Choroid plexus epithelial cell (primary cell): ENCODE results near the gene KCNQ1.

Experiments used
- DNase-seq: peaks from one replicate; pipeline ENCODE4 v3.0.0-alpha.2; 2010; ENCODE audit warnings: low read depth
- H3K4me3 ChIP-seq: 2 replicates; pipeline ENCODE4 v1.5.1; 2011; ENCODE audit warnings: low read depth, mild to moderate bottlenecking, control low read depth, low read length, moderate library complexity
- TF ChIP-seq, protein P1 (sequence below): conservative IDR thresholded peaks from 2 replicates; pipeline ENCODE4 v1.5.1; 2011; ENCODE audit warnings: low read depth, mild to moderate bottlenecking, control low read depth, inconsistent platforms, low read length, moderate library complexity

KCNQ1 gene

DNA sequence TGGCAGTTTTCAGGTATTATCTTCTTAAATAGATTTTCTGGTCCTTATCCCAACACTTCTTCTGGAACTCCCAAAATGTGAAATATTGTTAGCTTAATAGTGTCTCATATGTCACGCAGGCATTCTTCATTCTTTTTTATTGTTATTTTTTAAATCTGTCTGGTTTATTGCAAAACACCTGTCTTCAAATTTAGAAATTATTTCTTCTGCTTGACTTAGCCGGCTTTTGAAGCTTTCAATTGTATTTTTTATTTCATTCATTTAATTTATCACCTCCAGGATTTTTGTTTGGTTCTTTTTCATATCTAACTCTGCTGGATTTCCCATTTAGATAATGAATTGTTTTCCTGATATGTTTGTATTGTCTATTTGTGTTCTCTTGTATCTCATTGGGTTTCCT lies 205.0 kb downstream of the KCNQ1 start:
- DNase-seq, result no peak
- TF ChIP-seq, protein P1, sequence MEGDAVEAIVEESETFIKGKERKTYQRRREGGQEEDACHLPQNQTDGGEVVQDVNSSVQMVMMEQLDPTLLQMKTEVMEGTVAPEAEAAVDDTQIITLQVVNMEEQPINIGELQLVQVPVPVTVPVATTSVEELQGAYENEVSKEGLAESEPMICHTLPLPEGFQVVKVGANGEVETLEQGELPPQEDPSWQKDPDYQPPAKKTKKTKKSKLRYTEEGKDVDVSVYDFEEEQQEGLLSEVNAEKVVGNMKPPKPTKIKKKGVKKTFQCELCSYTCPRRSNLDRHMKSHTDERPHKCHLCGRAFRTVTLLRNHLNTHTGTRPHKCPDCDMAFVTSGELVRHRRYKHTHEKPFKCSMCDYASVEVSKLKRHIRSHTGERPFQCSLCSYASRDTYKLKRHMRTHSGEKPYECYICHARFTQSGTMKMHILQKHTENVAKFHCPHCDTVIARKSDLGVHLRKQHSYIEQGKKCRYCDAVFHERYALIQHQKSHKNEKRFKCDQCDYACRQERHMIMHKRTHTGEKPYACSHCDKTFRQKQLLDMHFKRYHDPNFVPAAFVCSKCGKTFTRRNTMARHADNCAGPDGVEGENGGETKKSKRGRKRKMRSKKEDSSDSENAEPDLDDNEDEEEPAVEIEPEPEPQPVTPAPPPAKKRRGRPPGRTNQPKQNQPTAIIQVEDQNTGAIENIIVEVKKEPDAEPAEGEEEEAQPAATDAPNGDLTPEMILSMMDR, result no peak
- H3K4me3 ChIP-seq, result no peak overlapping the region

DNA sequence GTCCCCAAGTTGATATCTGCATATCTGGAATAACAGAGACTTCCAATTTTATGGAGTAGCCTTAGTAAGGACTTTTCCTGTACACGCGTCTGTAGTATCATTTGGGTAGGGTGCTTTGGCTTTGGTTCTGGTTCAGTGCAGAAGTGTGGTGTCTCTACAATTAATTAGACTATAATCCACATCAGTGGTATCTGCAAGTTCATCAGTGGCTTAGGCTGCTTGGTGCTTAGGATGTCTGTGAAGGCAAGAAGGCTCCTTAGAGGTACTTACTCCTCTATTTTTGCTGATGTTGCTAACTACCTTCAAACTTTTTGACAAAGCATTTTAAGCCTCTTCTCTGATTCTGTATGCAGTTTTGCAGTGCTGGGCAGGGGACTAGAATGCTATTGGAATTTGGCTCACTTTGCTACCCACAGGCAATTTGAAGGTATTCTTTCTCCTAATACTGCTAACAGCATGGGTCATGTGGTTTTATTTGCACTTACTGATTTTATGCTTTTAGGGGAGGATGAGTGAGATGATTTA lies 205.6 kb downstream of the KCNQ1 start:
- no peak overlapping the region for H3K4me3 ChIP-seq
- TF ChIP-seq, protein P1, result no peak
- no peak for DNase-seq

DNA sequence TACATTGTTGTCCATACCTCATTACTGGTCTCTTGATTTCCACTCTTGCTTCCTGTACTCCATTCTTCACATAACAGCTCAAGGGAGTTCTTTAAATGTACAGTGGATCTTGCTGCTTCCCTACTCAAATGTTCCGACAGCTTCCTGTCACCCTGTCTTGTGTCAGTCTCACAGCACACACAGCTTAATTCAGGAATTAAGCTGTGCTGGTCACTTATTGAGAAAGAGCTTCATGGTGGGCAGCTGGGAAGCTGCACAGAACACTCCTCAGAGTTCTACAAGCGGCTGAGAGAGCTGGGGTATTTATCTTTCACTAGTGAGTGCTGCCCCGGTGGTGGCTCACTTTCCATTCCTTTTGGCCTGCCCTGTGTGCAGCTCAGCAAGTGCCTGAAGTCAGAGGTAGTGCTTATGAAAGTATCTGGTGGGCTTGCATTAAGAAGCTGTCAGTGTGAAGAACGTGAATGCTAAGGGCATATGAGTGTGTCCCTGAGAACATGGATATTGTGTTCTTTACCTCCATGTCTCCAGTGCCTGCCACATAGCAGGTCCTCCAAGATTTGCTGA lies 206.3 kb downstream of the KCNQ1 start:
- DNase-seq, result no peak
- H3K4me3 ChIP-seq, result no peak overlapping the region
- TF ChIP-seq, protein P1, result no peak

DNA sequence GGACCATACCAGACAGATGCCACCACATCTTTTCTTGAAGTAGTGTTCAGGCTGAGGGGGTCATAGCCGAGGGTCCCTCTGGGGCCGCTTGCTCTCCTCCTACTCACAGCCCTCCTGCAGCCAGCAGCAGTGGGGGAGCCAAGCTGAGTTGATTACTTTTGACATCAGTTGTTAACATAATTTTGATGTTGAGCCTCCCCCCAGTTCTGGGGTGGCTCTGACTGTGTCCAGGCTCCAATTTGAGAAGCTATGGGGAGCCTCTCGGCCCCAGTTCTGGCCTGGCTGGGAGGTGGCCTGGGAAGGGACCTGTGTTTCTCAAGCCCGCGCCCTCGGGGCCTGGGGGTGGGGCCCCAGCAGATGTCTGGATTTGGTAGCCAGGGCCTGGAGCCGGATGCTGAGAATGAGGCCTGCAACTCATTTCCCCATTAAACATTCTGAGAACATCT lies 207.0 kb downstream of the KCNQ1 start:
- TF ChIP-seq, protein P1, result no peak
- no peak for DNase-seq
- no peak overlapping the region for H3K4me3 ChIP-seq

DNA sequence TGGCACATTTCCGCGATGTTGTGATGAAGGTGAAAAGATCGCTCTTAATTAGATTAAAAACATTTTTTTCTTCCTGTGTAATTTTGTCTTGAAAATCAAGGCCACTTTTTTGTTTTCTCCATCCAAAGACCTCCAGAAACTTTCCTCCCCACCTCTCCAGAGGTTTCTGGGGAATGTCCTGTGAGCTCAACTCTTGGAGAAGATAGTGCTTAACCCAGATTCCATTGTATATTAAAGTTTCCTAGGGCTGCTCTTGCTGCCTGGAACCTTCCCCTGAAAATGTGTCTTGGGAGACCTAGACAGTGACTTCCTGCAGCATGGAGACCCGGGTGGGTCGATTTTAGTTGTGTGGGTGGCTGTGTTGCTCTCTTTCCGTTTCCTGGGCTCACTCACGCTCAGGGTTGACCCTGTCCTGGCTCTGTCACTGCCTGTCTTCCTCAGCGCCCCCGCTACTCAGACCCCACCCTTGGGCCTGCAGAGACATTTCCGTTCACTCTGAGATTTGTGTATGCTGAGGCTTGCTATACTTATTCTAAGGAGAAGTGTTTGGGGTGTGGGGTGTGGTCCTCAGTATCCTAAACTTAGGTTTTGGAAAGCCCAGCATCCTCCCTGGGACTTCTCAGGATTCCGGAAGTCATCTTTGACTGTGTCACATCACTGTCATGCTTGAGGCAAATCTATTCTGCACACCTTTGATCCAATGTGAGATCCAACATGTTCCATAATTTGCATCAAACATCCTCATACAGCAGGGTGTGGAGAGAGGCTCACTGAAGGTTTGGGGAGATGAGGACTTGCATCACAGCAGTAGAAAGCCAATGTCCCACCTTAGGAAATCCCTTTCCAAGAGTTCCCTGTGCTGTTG lies 207.8 kb downstream of the KCNQ1 start:
- no peak overlapping the region for H3K4me3 ChIP-seq
- TF ChIP-seq, protein P1, result no peak
- DNase-seq, result no peak

DNA sequence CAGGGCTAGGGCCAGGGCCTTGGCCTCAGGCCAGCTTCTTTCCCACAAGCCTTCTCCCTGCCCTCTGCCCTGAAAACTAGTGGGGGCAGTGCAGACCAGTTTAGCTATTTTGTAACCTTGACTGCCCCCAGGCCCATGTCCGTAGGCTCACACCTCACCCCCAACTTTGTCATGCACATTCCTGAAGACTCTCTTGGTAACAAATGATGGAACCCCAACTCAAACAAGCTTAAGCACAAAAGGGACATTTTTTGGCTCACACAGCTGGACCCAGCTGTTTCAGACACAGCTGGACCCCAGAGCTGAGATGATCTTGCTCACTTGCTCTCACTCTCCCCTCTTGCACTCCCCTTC lies 208.4 kb downstream of the KCNQ1 start:
- no peak for DNase-seq
- TF ChIP-seq, protein P1, result no peak
- no peak overlapping the region for H3K4me3 ChIP-seq
